H1 (cell line): ENCODE data around the gene CCDC63. TPM values are rescaled to one million over a fixed set of nuclear protein-coding genes. Genes with fewer than 3 reads are reported as not detected.

Experiments
- BCL11A ChIP-seq, 2 experiments: IDR thresholded peaks; one replicate each; pipeline ENCODE4 v1.6.1; 2011; ENCODE audit warnings: low read depth in 2 of 2, low read length in 2 of 2, mild to moderate bottlenecking in 2 of 2
- CBX8 ChIP-seq: fragments of 300-800, 300-1000 bp; sonication (generic); IDR thresholded peaks from 2 replicates; pipeline ENCODE4 v1.7.1; 2016; ENCODE audit warnings: low read depth, low read length, borderline replicate concordance
- CTCF ChIP-seq, 3 experiments: IDR thresholded peaks; 1 replicate in 2 of 3; 2 replicates in 1 of 3; pipeline versions ENCODE4 v1.5.1 to v1.6.1; 2011; ENCODE audit warnings: low read length in 3 of 3, mild to moderate bottlenecking in 3 of 3, inconsistent platforms in 2 of 3, low read depth in 1 of 3, moderate library complexity in 1 of 3; ENCODE audit not compliant: insufficient read depth in 1 of 3; ENCODE audit errors: control extremely low read depth in 1 of 3
- GABPA ChIP-seq: IDR thresholded peaks from 2 replicates; pipeline ENCODE4 v1.6.1; 2011; ENCODE audit warnings: mild to moderate bottlenecking, low read length, moderate library complexity, borderline replicate concordance; ENCODE audit not compliant: insufficient read depth
- HDAC6 ChIP-seq: IDR thresholded peaks from one replicate; pipeline ENCODE4 v1.7.1; 2012; ENCODE audit warnings: low read depth, mild to moderate bottlenecking, inconsistent platforms, low read length, moderate library complexity
- RFX5 ChIP-seq: IDR thresholded peaks from 2 replicates; pipeline ENCODE4 v1.6.1; 2011; ENCODE audit warnings: low read depth, low read length, improper control_type of control experiment, borderline replicate concordance
- SIN3A ChIP-seq, 2 experiments: IDR thresholded peaks in 1 of 2; conservative IDR thresholded peaks in 1 of 2; 2 replicates each; pipeline ENCODE4 v1.6.1; 2011 to 2012; ENCODE audit warnings: low read length in 2 of 2, improper control_type of control experiment in 1 of 2, low read depth in 1 of 2, mild to moderate bottlenecking in 1 of 2
- SIX5 ChIP-seq: IDR thresholded peaks from 2 replicates; pipeline ENCODE4 v1.6.1; 2011; ENCODE audit warnings: mild to moderate bottlenecking, low read depth, low read length
- SP1 ChIP-seq: IDR thresholded peaks from 2 replicates; pipeline ENCODE4 v1.6.1; 2011; ENCODE audit warnings: low read depth, low read length
- SP2 ChIP-seq: IDR thresholded peaks from 2 replicates; pipeline ENCODE4 v1.6.1; 2012; ENCODE audit warnings: mild to moderate bottlenecking, low read length, inconsistent platforms
- polyA plus RNA-seq, 7 experiments: library from polyadenylated mRNA; depleted of rRNA in 3 of 7; stranded (reverse) in 5 of 7; unstranded in 2 of 7; fragments of >200 nt in 5 of 7; fragments of 200-250 nt in 2 of 7; gene quantifications; 1 replicate in 5 of 7; 2 replicates in 1 of 7; 4 replicates in 1 of 7; pipeline versions ENCODE4 v1.2.1 to v1.2.3, GENCODE V29; 2011 to 2013; ENCODE audit warnings: missing spikeins in 2 of 7, mixed read lengths in 2 of 7
- total RNA-seq: library from RNA; stranded (reverse); fragmentation: NEBNext Ultra II Directional; extraction: Animal tissue kit (Norgen Biotek cat#: 25700); gene quantifications from 2 replicates; pipeline ENCODE4 v1.2.1, GENCODE V29; 2021

CCDC63 gene
- total and polyA plus RNA-seq, 2 of the 8 experiments (the other 6 are each of a cell fraction or from before 2014, with no cell fraction given): 0.42 to 0.93 TPM

- TF ChIP-seq SP2 (no peak), HDAC6 (no peak), CTCF (IDR thresholded peaks at IDR 0.05; ENCODE audit: control extremely low read depth in 1 of 3, insufficient read depth in 1 of 3, low read depth in 1 of 3, low read length in 3 of 3) (no peak), BCL11A (IDR thresholded peaks at IDR 0.05; ENCODE audit: low read depth in 2 of 2, low read length in 2 of 2) (no peak), SP1 (no peak), GABPA (no peak), RFX5 (no peak), SIX5 (no peak), CBX8 (no peak), SIN3A (conservative IDR thresholded peaks at IDR 0.05 in 1 of 2, IDR thresholded peaks at IDR 0.05 in 1 of 2; ENCODE audit: low read depth in 1 of 2, low read length in 2 of 2) (no peak; a peak in 1 of 4 replicates)
These were observed 41.6 kb downstream of the CCDC63 start (continued) for GRCh38 chr12:110888256-110888991.
